ENCODE measurements around the gene GPC6. TPM values are rescaled to one million over a fixed set of nuclear protein-coding genes. Genes with fewer than 3 reads are reported as not detected.

The GPC6 gene
- total and polyA plus RNA-seq, 4 donors = 5.9 to 29.1 (median 18.2) TPM

DNA sequence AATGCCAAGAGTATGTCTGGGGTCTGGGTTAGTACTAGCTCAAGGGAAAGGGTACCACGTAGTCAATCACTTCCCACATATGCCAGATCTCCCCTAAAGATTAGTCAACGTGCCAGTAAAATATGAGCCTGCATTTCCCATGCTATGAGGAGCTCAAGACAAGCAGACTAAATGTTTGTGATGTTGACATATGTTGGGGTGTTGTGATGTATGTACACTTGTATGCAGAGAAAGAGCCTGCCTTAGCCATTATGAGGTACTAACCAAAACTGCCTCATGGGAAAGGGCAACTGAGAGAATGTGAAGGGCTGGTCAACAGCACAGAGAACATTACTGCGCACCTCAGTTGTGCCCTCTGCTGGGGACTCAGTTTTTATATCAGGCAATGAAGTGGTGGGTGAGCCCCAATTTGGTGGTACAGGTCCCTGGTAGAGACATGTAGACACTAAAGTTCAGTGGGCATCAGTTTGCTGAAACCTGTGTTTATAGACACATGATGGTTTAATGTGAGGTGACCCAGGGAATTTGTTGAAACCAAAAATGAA is 965.9 kb downstream of the GPC6 start:
- TF ChIP-seq FOXA2 (IDR thresholded peaks at IDR 0.05) (no peak), RXRA (IDR thresholded peaks at IDR 0.05) (peak in 1 of 2 donors; percentile 18), YY1 (IDR thresholded peaks at IDR 0.05) (no peak), RAD21 (IDR thresholded peaks at IDR 0.05) (peak; percentile 88 to 93)
- TF ChIP-seq, protein P1, sequence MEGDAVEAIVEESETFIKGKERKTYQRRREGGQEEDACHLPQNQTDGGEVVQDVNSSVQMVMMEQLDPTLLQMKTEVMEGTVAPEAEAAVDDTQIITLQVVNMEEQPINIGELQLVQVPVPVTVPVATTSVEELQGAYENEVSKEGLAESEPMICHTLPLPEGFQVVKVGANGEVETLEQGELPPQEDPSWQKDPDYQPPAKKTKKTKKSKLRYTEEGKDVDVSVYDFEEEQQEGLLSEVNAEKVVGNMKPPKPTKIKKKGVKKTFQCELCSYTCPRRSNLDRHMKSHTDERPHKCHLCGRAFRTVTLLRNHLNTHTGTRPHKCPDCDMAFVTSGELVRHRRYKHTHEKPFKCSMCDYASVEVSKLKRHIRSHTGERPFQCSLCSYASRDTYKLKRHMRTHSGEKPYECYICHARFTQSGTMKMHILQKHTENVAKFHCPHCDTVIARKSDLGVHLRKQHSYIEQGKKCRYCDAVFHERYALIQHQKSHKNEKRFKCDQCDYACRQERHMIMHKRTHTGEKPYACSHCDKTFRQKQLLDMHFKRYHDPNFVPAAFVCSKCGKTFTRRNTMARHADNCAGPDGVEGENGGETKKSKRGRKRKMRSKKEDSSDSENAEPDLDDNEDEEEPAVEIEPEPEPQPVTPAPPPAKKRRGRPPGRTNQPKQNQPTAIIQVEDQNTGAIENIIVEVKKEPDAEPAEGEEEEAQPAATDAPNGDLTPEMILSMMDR (IDR thresholded peaks at IDR 0.05; ENCODE audit: low read depth, low read length, missing input control) = peak; percentile 46
- TF ChIP-seq, protein P2, sequence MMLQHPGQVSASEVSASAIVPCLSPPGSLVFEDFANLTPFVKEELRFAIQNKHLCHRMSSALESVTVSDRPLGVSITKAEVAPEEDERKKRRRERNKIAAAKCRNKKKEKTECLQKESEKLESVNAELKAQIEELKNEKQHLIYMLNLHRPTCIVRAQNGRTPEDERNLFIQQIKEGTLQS (IDR thresholded peaks at IDR 0.05) = no peak
- H3K27me3 ChIP-seq (ENCODE audit: control insufficient read depth in 4 of 4, insufficient read depth in 4 of 4, low read length in 3 of 4) = no peaks in the 10 kb centered on the region
- WGBS = 86% methylated on average over 3 of the region's 3 CpGs
- H3K9me3 ChIP-seq (ENCODE audit: control insufficient read depth in 4 of 4, low read length in 3 of 4) = no peaks in the 10 kb centered on the region
- no peak overlapping the region for H3K4me3 ChIP-seq (ENCODE audit: low read depth in 1 of 3, low read length in 3 of 3)
- peaks cover 0 to 5% (median 2%) of the 10 kb centered on the region in 4 donors for H3K4me1 ChIP-seq (ENCODE audit: control insufficient read depth in 4 of 4, insufficient read depth in 4 of 4, low read length in 3 of 4)
- DNase-seq (ENCODE audit: low spot score) = no peak
- no peaks in the 10 kb centered on the region for H3K36me3 ChIP-seq (ENCODE audit: control insufficient read depth in 4 of 4, insufficient read depth in 3 of 4, low read depth in 1 of 4, low read length in 3 of 4)
- no peak overlapping the region for H3K27ac ChIP-seq (ENCODE audit: low read depth in 1 of 2, low read length in 2 of 2)
- no peak overlapping the region for H3K9ac ChIP-seq (ENCODE audit: low read depth in 1 of 2, low read length in 2 of 2)

DNA sequence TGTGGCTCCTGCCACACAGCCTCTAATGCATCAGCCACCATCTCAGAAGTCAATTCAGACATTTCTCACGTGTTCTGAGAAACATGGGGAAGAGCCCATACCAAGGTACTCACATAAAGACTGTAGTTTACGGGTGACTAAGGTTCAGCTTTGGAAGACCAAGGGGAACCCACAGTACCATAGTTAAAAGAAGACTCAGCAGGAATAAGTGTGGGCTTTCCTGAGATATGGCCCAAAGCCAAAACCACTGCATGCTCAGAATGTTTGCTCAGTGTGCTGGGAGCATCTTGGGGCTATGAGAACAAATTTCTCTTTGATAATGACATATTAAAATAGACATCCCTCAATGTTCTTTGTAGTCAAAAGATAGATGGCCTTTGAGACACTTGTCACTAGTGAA is 969.1 kb downstream of the GPC6 start:
- Histone ChIP-seq H3K27me3 (ENCODE audit: control insufficient read depth in 4 of 4, insufficient read depth in 4 of 4, low read length in 3 of 4) (no peaks in the 10 kb centered on the region), H3K4me3 (ENCODE audit: low read depth in 1 of 3, low read length in 3 of 3) (no peak overlapping the region), H3K9ac (ENCODE audit: low read depth in 1 of 2, low read length in 2 of 2) (no peak overlapping the region), H3K4me1 (ENCODE audit: control insufficient read depth in 4 of 4, insufficient read depth in 4 of 4, low read length in 3 of 4) (peaks cover 0 to 5% (median 2%) of the 10 kb centered on the region in 4 donors), H3K9me3 (ENCODE audit: control insufficient read depth in 4 of 4, low read length in 3 of 4) (no peaks in the 10 kb centered on the region), H3K36me3 (ENCODE audit: control insufficient read depth in 4 of 4, insufficient read depth in 3 of 4, low read depth in 1 of 4, low read length in 3 of 4) (no peaks in the 10 kb centered on the region), H3K27ac (ENCODE audit: low read depth in 1 of 2, low read length in 2 of 2) (no peak overlapping the region)
- DNase-seq (ENCODE audit: low spot score) = no peak
- 91% methylated on average over 2 of the region's 2 CpGs for WGBS
- no peak for TF ChIP-seq EGR1 (IDR thresholded peaks at IDR 0.05; ENCODE audit: low read depth in 2 of 2)
- TF ChIP-seq FOXA1 (IDR thresholded peaks at IDR 0.05) = no peak
- TF ChIP-seq, protein P2 (IDR thresholded peaks at IDR 0.05) = no peak
- TF ChIP-seq RAD21 (IDR thresholded peaks at IDR 0.05) = no peak
- TF ChIP-seq, protein P3, sequence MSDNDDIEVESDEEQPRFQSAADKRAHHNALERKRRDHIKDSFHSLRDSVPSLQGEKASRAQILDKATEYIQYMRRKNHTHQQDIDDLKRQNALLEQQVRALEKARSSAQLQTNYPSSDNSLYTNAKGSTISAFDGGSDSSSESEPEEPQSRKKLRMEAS (IDR thresholded peaks at IDR 0.05) = no peak
- TF ChIP-seq TAF1 (conservative IDR thresholded peaks at IDR 0.05) = no peak
- no peak for TF ChIP-seq NR2F2 (IDR thresholded peaks at IDR 0.05)
- TF ChIP-seq HNF4A (conservative IDR thresholded peaks at IDR 0.05) = no peak
- TF ChIP-seq GABPA (IDR thresholded peaks at IDR 0.05 in 1 of 2, conservative IDR thresholded peaks at IDR 0.05 in 1 of 2) = no peak
- no peak for TF ChIP-seq JUND (IDR thresholded peaks at IDR 0.05)
- TF ChIP-seq, protein P4, sequence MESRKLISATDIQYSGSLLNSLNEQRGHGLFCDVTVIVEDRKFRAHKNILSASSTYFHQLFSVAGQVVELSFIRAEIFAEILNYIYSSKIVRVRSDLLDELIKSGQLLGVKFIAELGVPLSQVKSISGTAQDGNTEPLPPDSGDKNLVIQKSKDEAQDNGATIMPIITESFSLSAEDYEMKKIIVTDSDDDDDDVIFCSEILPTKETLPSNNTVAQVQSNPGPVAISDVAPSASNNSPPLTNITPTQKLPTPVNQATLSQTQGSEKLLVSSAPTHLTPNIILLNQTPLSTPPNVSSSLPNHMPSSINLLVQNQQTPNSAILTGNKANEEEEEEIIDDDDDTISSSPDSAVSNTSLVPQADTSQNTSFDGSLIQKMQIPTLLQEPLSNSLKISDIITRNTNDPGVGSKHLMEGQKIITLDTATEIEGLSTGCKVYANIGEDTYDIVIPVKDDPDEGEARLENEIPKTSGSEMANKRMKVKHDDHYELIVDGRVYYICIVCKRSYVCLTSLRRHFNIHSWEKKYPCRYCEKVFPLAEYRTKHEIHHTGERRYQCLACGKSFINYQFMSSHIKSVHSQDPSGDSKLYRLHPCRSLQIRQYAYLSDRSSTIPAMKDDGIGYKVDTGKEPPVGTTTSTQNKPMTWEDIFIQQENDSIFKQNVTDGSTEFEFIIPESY (IDR thresholded peaks at IDR 0.05) = no peak
- TF ChIP-seq YY1 (IDR thresholded peaks at IDR 0.05) = no peak
- TF ChIP-seq, protein P5, sequence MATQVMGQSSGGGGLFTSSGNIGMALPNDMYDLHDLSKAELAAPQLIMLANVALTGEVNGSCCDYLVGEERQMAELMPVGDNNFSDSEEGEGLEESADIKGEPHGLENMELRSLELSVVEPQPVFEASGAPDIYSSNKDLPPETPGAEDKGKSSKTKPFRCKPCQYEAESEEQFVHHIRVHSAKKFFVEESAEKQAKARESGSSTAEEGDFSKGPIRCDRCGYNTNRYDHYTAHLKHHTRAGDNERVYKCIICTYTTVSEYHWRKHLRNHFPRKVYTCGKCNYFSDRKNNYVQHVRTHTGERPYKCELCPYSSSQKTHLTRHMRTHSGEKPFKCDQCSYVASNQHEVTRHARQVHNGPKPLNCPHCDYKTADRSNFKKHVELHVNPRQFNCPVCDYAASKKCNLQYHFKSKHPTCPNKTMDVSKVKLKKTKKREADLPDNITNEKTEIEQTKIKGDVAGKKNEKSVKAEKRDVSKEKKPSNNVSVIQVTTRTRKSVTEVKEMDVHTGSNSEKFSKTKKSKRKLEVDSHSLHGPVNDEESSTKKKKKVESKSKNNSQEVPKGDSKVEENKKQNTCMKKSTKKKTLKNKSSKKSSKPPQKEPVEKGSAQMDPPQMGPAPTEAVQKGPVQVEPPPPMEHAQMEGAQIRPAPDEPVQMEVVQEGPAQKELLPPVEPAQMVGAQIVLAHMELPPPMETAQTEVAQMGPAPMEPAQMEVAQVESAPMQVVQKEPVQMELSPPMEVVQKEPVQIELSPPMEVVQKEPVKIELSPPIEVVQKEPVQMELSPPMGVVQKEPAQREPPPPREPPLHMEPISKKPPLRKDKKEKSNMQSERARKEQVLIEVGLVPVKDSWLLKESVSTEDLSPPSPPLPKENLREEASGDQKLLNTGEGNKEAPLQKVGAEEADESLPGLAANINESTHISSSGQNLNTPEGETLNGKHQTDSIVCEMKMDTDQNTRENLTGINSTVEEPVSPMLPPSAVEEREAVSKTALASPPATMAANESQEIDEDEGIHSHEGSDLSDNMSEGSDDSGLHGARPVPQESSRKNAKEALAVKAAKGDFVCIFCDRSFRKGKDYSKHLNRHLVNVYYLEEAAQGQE (IDR thresholded peaks at IDR 0.05) = no peak
- TF ChIP-seq RXRA (IDR thresholded peaks at IDR 0.05) = no peak
- TF ChIP-seq HNF4G (IDR thresholded peaks at IDR 0.05) = no peak
- TF ChIP-seq, protein P1 (IDR thresholded peaks at IDR 0.05; ENCODE audit: low read depth, low read length, missing input control) = no peak

Measured in liver (tissue), 9 donors.